ENCODE data around the gene SERPINC1. TPM values are rescaled to one million over a fixed set of nuclear protein-coding genes. Genes with fewer than 3 reads are reported as not detected.

Gene SERPINC1
- total RNA-seq, 1 donor = 0.10 TPM

- H3K9me3 ChIP-seq (ENCODE audit: low read depth, low read length) = no peaks in the 10 kb centered on the region
- no peak overlapping the region for H3K4me3 ChIP-seq (ENCODE audit: low read length)
- peaks cover 38% of the 10 kb centered on the region for H3K4me1 ChIP-seq (ENCODE audit: insufficient read depth, low read length)
- H3K27me3 ChIP-seq (ENCODE audit: insufficient read depth, low read length) = no peaks in the 10 kb centered on the region
These were observed 45.6 kb downstream of the SERPINC1 start for GRCh38 chr1:173871500-173871899.

GRCh38 chr1:173871091-173871490 lies 46.0 kb downstream of the SERPINC1 start:
- no peak overlapping the region for H3K4me3 ChIP-seq (ENCODE audit: low read length)
- H3K9me3 ChIP-seq (ENCODE audit: low read depth, low read length) = no peaks in the 10 kb centered on the region
- H3K4me1 ChIP-seq (ENCODE audit: insufficient read depth, low read length) = peaks cover 42% of the 10 kb centered on the region
- H3K27me3 ChIP-seq (ENCODE audit: insufficient read depth, low read length) = no peaks in the 10 kb centered on the region

- Histone ChIP-seq H3K9me3 (ENCODE audit: low read depth, low read length) (no peaks in the 10 kb centered on the region), H3K4me3 (ENCODE audit: low read length) (no peak overlapping the region), H3K4me1 (ENCODE audit: insufficient read depth, low read length) (peaks cover 48% of the 10 kb centered on the region), H3K27me3 (ENCODE audit: insufficient read depth, low read length) (no peaks in the 10 kb centered on the region)
These were observed 46.7 kb downstream of the SERPINC1 start for GRCh38 chr1:173870252-173871075.

GRCh38 chr1:173869021-173869359 lies 48.1 kb downstream of the SERPINC1 start:
- peaks cover 56% of the 10 kb centered on the region for H3K4me1 ChIP-seq (ENCODE audit: insufficient read depth, low read length)
- H3K9me3 ChIP-seq (ENCODE audit: low read depth, low read length) = no peaks in the 10 kb centered on the region

GRCh38 chr1:173868266-173869020 lies 48.7 kb downstream of the SERPINC1 start, which contains the start of gene ZBTB37:
TSS of gene ZBTB37 (plus strand) at chr1:173868380. CDS start at chr1:173870226, 1,846 bp downstream.
- H3K4me3 ChIP-seq (ENCODE audit: low read length) = peak within 1 kb of the TSS; percentile 78
- H3K4me1 ChIP-seq (ENCODE audit: insufficient read depth, low read length) = peaks cover 56% of the 10 kb centered on the region
- H3K9me3 ChIP-seq (ENCODE audit: low read depth, low read length) = no peaks in the 10 kb centered on the region
- H3K27me3 ChIP-seq (ENCODE audit: insufficient read depth, low read length) = no peaks in the 10 kb centered on the region

More at GRCh38 chr1:173869021-173869359, 48.1 kb downstream of the SERPINC1 start:
- Histone ChIP-seq H3K27me3 (ENCODE audit: insufficient read depth, low read length) (no peaks in the 10 kb centered on the region), H3K4me3 (ENCODE audit: low read length) (peak overlapping the region; percentile 78)

GRCh38 chr1:173867753-173868265 lies 49.3 kb downstream of the SERPINC1 start, which contains the start of gene GAS5:
TSS of gene GAS5 (minus strand) at chr1:173867989.
- no peaks in the 10 kb centered on the region for H3K9me3 ChIP-seq (ENCODE audit: low read depth, low read length)
- H3K4me3 ChIP-seq (ENCODE audit: low read length) = peak within 1 kb of the TSS; percentile 78
- H3K27me3 ChIP-seq (ENCODE audit: insufficient read depth, low read length) = no peaks in the 10 kb centered on the region
- peaks cover 56% of the 10 kb centered on the region for H3K4me1 ChIP-seq (ENCODE audit: insufficient read depth, low read length)

GRCh38 chr1:173867141-173867752 lies 49.9 kb downstream of the SERPINC1 start:
- Histone ChIP-seq H3K4me3 (ENCODE audit: low read length) (peak overlapping the region; percentile 78), H3K4me1 (ENCODE audit: insufficient read depth, low read length) (peaks cover 55% of the 10 kb centered on the region), H3K27me3 (ENCODE audit: insufficient read depth, low read length) (no peaks in the 10 kb centered on the region), H3K9me3 (ENCODE audit: low read depth, low read length) (no peaks in the 10 kb centered on the region)

GRCh38 chr1:173866413-173867115 lies 50.6 kb downstream of the SERPINC1 start:
- Histone ChIP-seq H3K9me3 (ENCODE audit: low read depth, low read length) (no peaks in the 10 kb centered on the region), H3K4me3 (ENCODE audit: low read length) (peak overlapping the region; percentile 78), H3K27me3 (ENCODE audit: insufficient read depth, low read length) (no peaks in the 10 kb centered on the region), H3K4me1 (ENCODE audit: insufficient read depth, low read length) (peaks cover 52% of the 10 kb centered on the region)

GRCh38 chr1:173865468-173866164 lies 51.5 kb downstream of the SERPINC1 start:
- Histone ChIP-seq H3K4me3 (ENCODE audit: low read length) (no peak overlapping the region), H3K4me1 (ENCODE audit: insufficient read depth, low read length) (peaks cover 42% of the 10 kb centered on the region), H3K27me3 (ENCODE audit: insufficient read depth, low read length) (no peaks in the 10 kb centered on the region), H3K9me3 (ENCODE audit: low read depth, low read length) (no peaks in the 10 kb centered on the region)

- Histone ChIP-seq H3K9me3 (ENCODE audit: low read depth, low read length) (no peaks in the 10 kb centered on the region), H3K27me3 (ENCODE audit: insufficient read depth, low read length) (no peaks in the 10 kb centered on the region), H3K4me1 (ENCODE audit: insufficient read depth, low read length) (peaks cover 34% of the 10 kb centered on the region), H3K4me3 (ENCODE audit: low read length) (no peak overlapping the region)
These were observed 52.8 kb downstream of the SERPINC1 start for GRCh38 chr1:173864179-173864867.

- H3K9me3 ChIP-seq (ENCODE audit: low read depth, low read length) = no peaks in the 10 kb centered on the region
- no peaks in the 10 kb centered on the region for H3K27me3 ChIP-seq (ENCODE audit: insufficient read depth, low read length)
These were observed 53.6 kb downstream of the SERPINC1 start for GRCh38 chr1:173863224-173864161.

GRCh38 chr1:173862769-173863223 lies 54.3 kb downstream of the SERPINC1 start:
- no peak overlapping the region for H3K4me3 ChIP-seq (ENCODE audit: low read length)
- H3K9me3 ChIP-seq (ENCODE audit: low read depth, low read length) = no peaks in the 10 kb centered on the region
- H3K4me1 ChIP-seq (ENCODE audit: insufficient read depth, low read length) = peaks cover 26% of the 10 kb centered on the region
- no peaks in the 10 kb centered on the region for H3K27me3 ChIP-seq (ENCODE audit: insufficient read depth, low read length)

More at GRCh38 chr1:173863224-173864161, 53.6 kb downstream of the SERPINC1 start:
- peaks cover 26% of the 10 kb centered on the region for H3K4me1 ChIP-seq (ENCODE audit: insufficient read depth, low read length)
- no peak overlapping the region for H3K4me3 ChIP-seq (ENCODE audit: low read length)

All from mononuclear cell (primary cell).